ENCODE measurements around the gene IQSEC1. TPM values are rescaled to one million over a fixed set of nuclear protein-coding genes. Genes with fewer than 3 reads are reported as not detected.
"Not testable (repeated sequence)": the region's sequence is repeated elsewhere in the genome, so short reads cannot be mapped to it uniquely, and the experiment has no call there.

The IQSEC1 gene
- total and polyA plus RNA-seq, 2 donors (not counting 1 experiment from before 2014, with no cell fraction given) = 96.7 to 222 TPM

- H3K4me3 Mint-ChIP-seq = no peak overlapping the region
- Histone ChIP-seq H3K36me3 (replicated peaks in 1 of 2; ENCODE audit: control extremely low read depth in 1 of 2, control insufficient read depth in 1 of 2, extremely low read depth in 1 of 2, insufficient read depth in 2 of 2, low read length in 1 of 2) (no peaks in the 10 kb centered on the region), H3K79me2 (ENCODE audit: control insufficient read depth, insufficient read depth, low read length) (no peaks in the 10 kb centered on the region), H4K20me1 (ENCODE audit: control insufficient read depth, insufficient read depth, low read length, poor library complexity, severe bottlenecking) (no peaks in the 10 kb centered on the region), H3K27ac (ENCODE audit: low read length in 2 of 2) (no peak overlapping the region), H3K4me1 (ENCODE audit: control insufficient read depth in 2 of 2, insufficient read depth in 2 of 2, low read length in 2 of 2) (peaks cover 17 to 29% of the 10 kb centered on the region in 2 donors), H3K4me3 (ENCODE audit: control extremely low read depth in 1 of 5, extremely low read depth in 1 of 5, insufficient read depth in 1 of 5, low read depth in 2 of 5, low read length in 4 of 5) (no peak overlapping the region), H3K9ac (ENCODE audit: low read length) (no peak overlapping the region), H3K27me3 (replicated peaks in 1 of 4; ENCODE audit: control extremely low read depth in 1 of 4, control insufficient read depth in 3 of 4, insufficient read depth in 4 of 4, low read length in 3 of 4) (peaks cover 0 to 21% (median 4%) of the 10 kb centered on the region in 4 experiments), H3K9me3 (ENCODE audit: control extremely low read depth in 1 of 3, control insufficient read depth in 2 of 3, insufficient read depth in 1 of 3, low read length in 2 of 3) (peaks cover 0 to 10% (median 0%) of the 10 kb centered on the region in 3 donors), H3K4me2 (replicated peaks; ENCODE audit: low read depth, low read length, poor library complexity, severe bottlenecking) (no peak overlapping the region), H2AFZ (ENCODE audit: insufficient read depth, low read depth, low read length, poor library complexity, severe bottlenecking) (no peak overlapping the region)
- peaks cover 23% of the 10 kb centered on the region for H3K4me1 Mint-ChIP-seq
- peaks cover 7% of the 10 kb centered on the region for H3K27me3 Mint-ChIP-seq
- no peak overlapping the region for H3K27ac Mint-ChIP-seq
- ChIA-PET POLR2A (no interaction called here), CTCF (interaction anchor here (1.4 to 2.9 kb wide), 3 partner anchors 9 to 13 kb away, joined by 5 to 13 read pairs (median 12); no protein-coding TSS in a partner anchor)
- 94% methylated on average over 5 of the region's 5 CpGs for WGBS (ENCODE audit: insufficient coverage)
- TF ChIP-seq CTCF (IDR thresholded peaks at IDR 0.05) = no peak
- TF ChIP-seq EZH2 (IDR thresholded peaks at IDR 0.05; ENCODE audit: borderline replicate concordance, insufficient read depth, low read depth, low read length, poor library complexity, severe bottlenecking) = no peak
- intact Hi-C loops (cut with micrococcal nuclease) = no loop called here
- ATAC-seq (ENCODE audit: low read depth) = no peak
- no peak for DNase-seq
- H3K9me3 Mint-ChIP-seq (ENCODE audit: insufficient read depth) = no peaks in the 10 kb centered on the region
These were observed 193.9 kb downstream of the IQSEC1 start for GRCh38 chr3:12879191-12879815.

DNA sequence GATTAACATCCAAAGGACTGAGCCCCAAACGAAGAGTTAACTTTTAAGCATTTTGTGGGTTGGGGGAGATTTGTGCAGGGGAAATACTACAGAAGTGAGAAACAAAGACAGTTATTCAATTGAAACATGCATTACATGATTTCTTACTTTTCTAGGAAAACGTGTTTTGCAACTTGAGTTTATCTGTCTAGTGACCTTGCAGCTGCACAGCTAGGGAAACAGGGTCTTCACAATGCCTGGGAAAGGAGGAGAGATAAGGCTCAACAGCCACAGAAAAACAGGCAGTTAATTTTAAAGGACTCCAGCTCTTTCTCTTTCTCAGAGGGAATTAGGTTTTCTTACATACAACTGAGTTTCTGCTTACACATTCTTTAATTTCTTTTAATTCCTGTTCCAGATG is 194.5 kb downstream of the IQSEC1 start:
- H3K4me2 ChIP-seq (replicated peaks; ENCODE audit: low read depth, low read length, poor library complexity, severe bottlenecking); ATAC-seq (ENCODE audit: low read depth); H3K9me3 ChIP-seq (ENCODE audit: control extremely low read depth in 1 of 3, control insufficient read depth in 2 of 3, insufficient read depth in 1 of 3, low read length in 2 of 3); intact Hi-C loops (cut with micrococcal nuclease); H4K20me1 ChIP-seq (ENCODE audit: control insufficient read depth, insufficient read depth, low read length, poor library complexity, severe bottlenecking); H3K27ac Mint-ChIP-seq; POLR2A ChIA-PET; H3K27ac ChIP-seq (ENCODE audit: low read length in 2 of 2); H3K79me2 ChIP-seq (ENCODE audit: control insufficient read depth, insufficient read depth, low read length); H3K9me3 Mint-ChIP-seq (ENCODE audit: insufficient read depth); H3K4me3 ChIP-seq (ENCODE audit: control extremely low read depth in 1 of 5, extremely low read depth in 1 of 5, insufficient read depth in 1 of 5, low read depth in 2 of 5, low read length in 4 of 5); H3K36me3 ChIP-seq (replicated peaks in 1 of 2; ENCODE audit: control extremely low read depth in 1 of 2, control insufficient read depth in 1 of 2, extremely low read depth in 1 of 2, insufficient read depth in 2 of 2, low read length in 1 of 2); H2AFZ ChIP-seq (ENCODE audit: insufficient read depth, low read depth, low read length, poor library complexity, severe bottlenecking); DNase-seq; H3K9ac ChIP-seq (ENCODE audit: low read length); H3K27me3 Mint-ChIP-seq; H3K4me3 Mint-ChIP-seq: not testable (repeated sequence)
- peaks cover 0 to 21% (median 4%) of the 10 kb centered on the region in 4 experiments for H3K27me3 ChIP-seq (replicated peaks in 1 of 4; ENCODE audit: control extremely low read depth in 1 of 4, control insufficient read depth in 3 of 4, insufficient read depth in 4 of 4, low read length in 3 of 4)
- H3K4me1 Mint-ChIP-seq = peaks cover 23% of the 10 kb centered on the region
- CTCF ChIA-PET = interaction anchor here (2.6 to 2.9 kb wide), 2 partner anchors 11 to 14 kb away, joined by 12 to 13 read pairs; no protein-coding TSS in a partner anchor
- H3K4me1 ChIP-seq (ENCODE audit: control insufficient read depth in 2 of 2, insufficient read depth in 2 of 2, low read length in 2 of 2) = peaks cover 17 to 25% of the 10 kb centered on the region in 2 donors
- no CpG with 5 or more reads among the region's 2 CpGs for WGBS (ENCODE audit: insufficient coverage)
